Left lung (tissue), 10 donors: ENCODE measurements around the gene TWF2. TPM values are rescaled to one million over a fixed set of nuclear protein-coding genes. Genes with fewer than 3 reads are reported as not detected.
A peak's percentile ranks its signal among the peaks of the same experiment; 100 is the strongest.
"Not testable (repeated sequence)": the region's sequence is repeated elsewhere in the genome, so short reads cannot be mapped to it uniquely, and the experiment has no call there.

ENCODE experiments used
- ATAC-seq: fragments of 200-7000 bp; cut with Tn5 transposase; one replicate; pipeline ENCODE4 v1.9.1; 2020; ENCODE audit warnings: moderate library complexity
- DNase-seq, 4 donors: peaks; one replicate each; pipeline ENCODE4 v3.0.0-alpha.2; 2013 to 2020
- H3K27ac ChIP-seq, 2 donors: fragments of 200-600 bp; sonication (generic) in 1 of 2; one replicate each; pipeline versions ENCODE4 v1.5.0 to v1.8.0; 2020 to 2021
- H3K27me3 ChIP-seq, 2 donors: fragments of 200-600 bp; sonication (generic) in 1 of 2; one replicate each; pipeline versions ENCODE4 v1.5.0 to v1.8.0; 2020 to 2021
- H3K36me3 ChIP-seq, 2 donors: fragments of 200-600 bp; sonication (generic) in 1 of 2; one replicate each; pipeline versions ENCODE4 v1.5.0 to v1.8.0; 2020 to 2021
- H3K4me1 ChIP-seq, 2 donors: fragments of 200-600 bp; one replicate each; pipeline ENCODE4 v1.8.0; 2021
- H3K4me3 ChIP-seq, 2 donors: fragments of 200-600 bp; sonication (generic) in 1 of 2; one replicate each; pipeline versions ENCODE4 v1.5.0 to v1.8.0; 2020 to 2021; ENCODE audit warnings: mild to moderate bottlenecking in 1 of 2
- H3K9me3 ChIP-seq, 2 donors: fragments of 200-600 bp; sonication (generic) in 1 of 2; one replicate each; pipeline versions ENCODE4 v1.5.0 to v1.8.0; 2020 to 2021
- CTCF ChIP-seq, 2 donors: fragments of 200-600 bp; sonication (generic) in 1 of 2; IDR thresholded peaks; one replicate each; pipeline versions ENCODE4 v1.5.0 to v1.8.0; 2021; ENCODE audit warnings: antibody characterized with exemption in 2 of 2
- intact Hi-C, 2 donors: fragments of 100-400 bp; cut with DNase I; formaldehyde crosslinking; loops; one replicate each; pipeline versions ENCODE4 v1.11.2 to v1.14.2; 2022
- polyA plus RNA-seq, 6 donors: library from polyadenylated mRNA; unstranded; fragments of 120-200 nt; gene quantifications; one replicate each; pipeline ENCODE4 v1.2.1, GENCODE V29; 2013; ENCODE audit not compliant: insufficient read length in 6 of 6
- total RNA-seq, 2 donors: library from RNA; stranded (reverse); fragmentation: NEBNext Ultra II Directional; extraction: Animal tissue kit (Norgen Biotek cat#: 25700); gene quantifications; one replicate each; pipeline ENCODE4 v1.2.1, GENCODE V29; 2021
- donor health status: DM: no; HTN: yes; CAD: no.
- donor health status: DM: no; HTN: no; CAD: no.

TWF2 gene
- total and polyA plus RNA-seq, 8 donors = 28.9 to 77.5 (median 32.4) TPM

GRCh38 chr3:52277972-52278509 is 39.1 kb upstream of the TWF2 start:
- peak; percentile 79 for ATAC-seq
- intact Hi-C loops = no loop called here
- H3K27ac ChIP-seq = peak overlapping the region; percentile 95 to 96
- H3K4me1 ChIP-seq = peaks cover 17 to 71% of the 10 kb centered on the region in 2 donors
- no peaks in the 10 kb centered on the region for H3K9me3 ChIP-seq
- no peaks in the 10 kb centered on the region for H3K27me3 ChIP-seq
- peaks cover 0 to 27% of the 10 kb centered on the region in 2 donors for H3K36me3 ChIP-seq
- peak in 1 of 2 donors; percentile 27 for TF ChIP-seq CTCF (IDR thresholded peaks at IDR 0.05)
- peak overlapping the region; percentile 56 to 83 for H3K4me3 ChIP-seq
- peak in 2 of 4 donors; percentile 58 to 93 for DNase-seq

GRCh38 chr3:52277071-52277964 is 38.4 kb upstream of the TWF2 start:
- Histone ChIP-seq H3K27ac (peak overlapping the region; percentile 95 to 96), H3K4me3 (peak overlapping the region; percentile 56 to 83), H3K9me3 (no peaks in the 10 kb centered on the region), H3K4me1 (peaks cover 22 to 76% of the 10 kb centered on the region in 2 donors), H3K27me3 (no peaks in the 10 kb centered on the region), H3K36me3 (peaks cover 0 to 34% of the 10 kb centered on the region in 2 donors)
- peak in 3 of 4 donors; percentile 81 to 90 (median 86) for DNase-seq
- no peak for TF ChIP-seq CTCF (IDR thresholded peaks at IDR 0.05)
- ATAC-seq = peak; percentile 58
- intact Hi-C loops = no loop called here

- DNase-seq = peak in 1 of 4 donors; percentile 20
- ATAC-seq, H3K27me3 ChIP-seq, H3K9me3 ChIP-seq, intact Hi-C loops: not testable (repeated sequence)
- peak overlapping the region in 1 of 2 donors; percentile 15 for H3K27ac ChIP-seq
- peak overlapping the region in 1 of 2 donors; percentile 83 for H3K4me3 ChIP-seq
- peaks cover 0 to 37% of the 10 kb centered on the region in 2 donors for H3K36me3 ChIP-seq
- H3K4me1 ChIP-seq = peaks cover 45 to 86% of the 10 kb centered on the region in 2 donors
These were observed 35.8 kb upstream of the TWF2 start for GRCh38 chr3:52274781-52275180.

- peak in 1 of 4 donors; percentile 20 for DNase-seq
- Histone ChIP-seq H3K4me1 (peaks cover 55 to 95% of the 10 kb centered on the region in 2 donors), H3K4me3 (no peak overlapping the region), H3K36me3 (peaks cover 0 to 55% of the 10 kb centered on the region in 2 donors), H3K27me3 (no peaks in the 10 kb centered on the region), H3K9me3 (no peaks in the 10 kb centered on the region), H3K27ac (peak overlapping the region in 1 of 2 donors; percentile 84)
- intact Hi-C loops = no loop called here
- TF ChIP-seq CTCF (IDR thresholded peaks at IDR 0.05) = no peak
- peak; percentile 12 for ATAC-seq
These were observed 33.9 kb upstream of the TWF2 start for GRCh38 chr3:52272831-52273230.

- H3K36me3 ChIP-seq = peaks cover 0 to 62% of the 10 kb centered on the region in 2 donors
These were observed 33.2 kb upstream of the TWF2 start for GRCh38 chr3:52272172-52272571.

GRCh38 chr3:52270252-52270754 is 31.3 kb upstream of the TWF2 start:
- ATAC-seq (peak; percentile 50), DNase-seq (peak in 1 of 4 donors; percentile 66)
- intact Hi-C loops = no loop called here
- Histone ChIP-seq H3K27ac (peak overlapping the region; percentile 51 to 84), H3K4me3 (no peak overlapping the region), H3K9me3 (no peaks in the 10 kb centered on the region), H3K36me3 (peaks cover 0 to 77% of the 10 kb centered on the region in 2 donors), H3K4me1 (peaks cover 45 to 79% of the 10 kb centered on the region in 2 donors), H3K27me3 (no peaks in the 10 kb centered on the region)
- no peak for TF ChIP-seq CTCF (IDR thresholded peaks at IDR 0.05)

More at GRCh38 chr3:52272172-52272571, 33.2 kb upstream of the TWF2 start:
- intact Hi-C loops, H3K27me3 ChIP-seq, ATAC-seq, H3K4me3 ChIP-seq, H3K9me3 ChIP-seq: not testable (repeated sequence)
- Histone ChIP-seq H3K27ac (peak overlapping the region in 1 of 2 donors; percentile 84), H3K4me1 (peaks cover 57 to 98% of the 10 kb centered on the region in 2 donors)
- DNase-seq = peak in 1 of 4 donors; percentile 15
